Liver (tissue), 9 donors: ENCODE data around the gene HARBI1. TPM values are rescaled to one million over a fixed set of nuclear protein-coding genes. Genes with fewer than 3 reads are reported as not detected.

ENCODE experiments used
- DNase-seq: peaks from one replicate; pipeline ENCODE4 v3.0.0-alpha.2; 2017; ENCODE audit warnings: low spot score
- H3K27ac ChIP-seq, 2 donors: one replicate each; pipeline ENCODE4 v1.7.0; 2013; ENCODE audit warnings: inconsistent platforms in 2 of 2, low read length in 2 of 2, control low read depth in 1 of 2, low read depth in 1 of 2, mild to moderate bottlenecking in 1 of 2
- H3K27me3 ChIP-seq, 4 donors: one replicate each; pipeline versions ENCODE4 v1.6.1 to v1.7.0; 2013; ENCODE audit warnings: low read length in 3 of 4, inconsistent platforms in 1 of 4, mild to moderate bottlenecking in 1 of 4, moderate library complexity in 1 of 4; ENCODE audit not compliant: control insufficient read depth in 4 of 4, insufficient read depth in 4 of 4
- H3K36me3 ChIP-seq, 4 donors: one replicate each; pipeline versions ENCODE4 v1.6.1 to v1.7.0; 2013; ENCODE audit warnings: low read length in 3 of 4, mild to moderate bottlenecking in 3 of 4, low read depth in 1 of 4, moderate library complexity in 1 of 4; ENCODE audit not compliant: control insufficient read depth in 4 of 4, insufficient read depth in 3 of 4
- H3K4me1 ChIP-seq, 4 donors: one replicate each; pipeline versions ENCODE4 v1.6.1 to v1.7.0; 2013; ENCODE audit warnings: low read length in 3 of 4, mild to moderate bottlenecking in 3 of 4, moderate library complexity in 1 of 4; ENCODE audit not compliant: control insufficient read depth in 4 of 4, insufficient read depth in 4 of 4
- H3K4me3 ChIP-seq, 3 donors: one replicate each; pipeline versions ENCODE4 v1.6.1 to v1.7.0; 2013; ENCODE audit warnings: low read length in 3 of 3, control low read depth in 1 of 3, low read depth in 1 of 3, mild to moderate bottlenecking in 1 of 3
- H3K9ac ChIP-seq, 2 donors: one replicate each; pipeline ENCODE4 v1.7.0; 2013; ENCODE audit warnings: low read length in 2 of 2, mild to moderate bottlenecking in 2 of 2, moderate library complexity in 2 of 2, control low read depth in 1 of 2, low read depth in 1 of 2
- H3K9me3 ChIP-seq, 4 donors: one replicate each; pipeline versions ENCODE4 v1.6.1 to v1.7.0; 2013; ENCODE audit warnings: low read length in 3 of 4; ENCODE audit not compliant: control insufficient read depth in 4 of 4
- ATF3 ChIP-seq: IDR thresholded peaks from 2 replicates; pipeline ENCODE4 v1.6.1; 2016; ENCODE audit warnings: antibody characterized with exemption
- CTCF ChIP-seq: fragments of 150-350 bp; IDR thresholded peaks from 2 replicates; pipeline ENCODE4 v1.5.1; 2017; ENCODE audit warnings: improper control_type of control experiment, low read depth, low read length; ENCODE audit not compliant: missing input control
- FOXA2 ChIP-seq: IDR thresholded peaks from 2 replicates; pipeline ENCODE4 v1.6.1; 2016; ENCODE audit warnings: antibody characterized with exemption
- GABPA ChIP-seq, 2 donors: IDR thresholded peaks in 1 of 2; conservative IDR thresholded peaks in 1 of 2; 2 replicates each; pipeline ENCODE4 v1.6.1; 2016; ENCODE audit warnings: antibody characterized with exemption in 2 of 2, mild to moderate bottlenecking in 1 of 2, moderate library complexity in 1 of 2
- HNF4A ChIP-seq, 2 donors: conservative IDR thresholded peaks; 2 replicates each; pipeline ENCODE4 v1.6.1; 2016; ENCODE audit warnings: antibody characterized with exemption in 2 of 2, mild to moderate bottlenecking in 2 of 2
- JUND ChIP-seq, 2 donors: IDR thresholded peaks; 2 replicates each; pipeline ENCODE4 v1.6.1; 2016; ENCODE audit warnings: antibody characterized with exemption in 2 of 2
- MAX ChIP-seq: IDR thresholded peaks from 2 replicates; pipeline ENCODE4 v1.6.1; 2016; ENCODE audit warnings: antibody characterized with exemption
- NR2F2 ChIP-seq: IDR thresholded peaks from 2 replicates; pipeline ENCODE4 v1.6.1; 2016; ENCODE audit warnings: antibody characterized with exemption
- RAD21 ChIP-seq, 2 donors: IDR thresholded peaks; 2 replicates each; pipeline ENCODE4 v1.6.1; 2016; ENCODE audit warnings: antibody characterized with exemption in 2 of 2, mild to moderate bottlenecking in 2 of 2
- REST ChIP-seq: IDR thresholded peaks from 2 replicates; pipeline ENCODE4 v1.6.1; 2016; ENCODE audit warnings: antibody characterized with exemption, mild to moderate bottlenecking
- SP1 ChIP-seq: IDR thresholded peaks from 2 replicates; pipeline ENCODE4 v1.6.1; 2018; ENCODE audit warnings: antibody characterized with exemption, mild to moderate bottlenecking
- YY1 ChIP-seq: IDR thresholded peaks from 2 replicates; pipeline ENCODE4 v1.6.1; 2016; ENCODE audit warnings: antibody characterized with exemption, mild to moderate bottlenecking
- ZBTB33 ChIP-seq: IDR thresholded peaks from 2 replicates; pipeline ENCODE4 v1.6.1; 2016; ENCODE audit warnings: antibody characterized with exemption
- WGBS: extraction: QIAGEN DNeasy Blood & Tissue Kit; methylation state at CpG from one replicate; pipeline ENCODE4 v1.1.7; 2013; 5-methylcytosine and 5-hydroxymethylcytosine counted together
- polyA plus RNA-seq, 2 donors: library from polyadenylated mRNA; stranded (reverse) in 1 of 2; unstranded in 1 of 2; fragments of 200-250 nt in 1 of 2; fragments of >200 nt in 1 of 2; fragmentation: Nextera tagmentation in 1 of 2; extraction: Ambion mirVana in 1 of 2; gene quantifications; one replicate each; pipeline versions ENCODE4 v1.2.1 to v1.2.3, GENCODE V29; 2013 to 2015
- total RNA-seq, 2 donors: library from RNA; depleted of rRNA; stranded (reverse); fragments of >200 nt; gene quantifications; one replicate each; pipeline ENCODE4 v1.2.3, GENCODE V29; 2014
- donor health status: healthy.
- donor health status: healthy.
- donor health status: healthy.
- donor health status: healthy.
- donor health status: healthy.

Gene HARBI1
- total and polyA plus RNA-seq, 4 donors: 2.5 to 5.9 (median 3.3) TPM

GRCh38 chr11:46562527-46562926 lies 54.5 kb downstream of the HARBI1 start:
- Histone ChIP-seq H3K9me3 (no peaks in the 10 kb centered on the region), H3K36me3 (no peaks in the 10 kb centered on the region), H3K27ac (no peak overlapping the region), H3K4me3 (no peak overlapping the region), H3K4me1 (peaks cover 6 to 13% (median 7%) of the 10 kb centered on the region in 4 donors), H3K27me3 (no peaks in the 10 kb centered on the region), H3K9ac (no peak overlapping the region)
- TF ChIP-seq JUND (IDR thresholded peaks at IDR 0.05): no peak
- TF ChIP-seq FOXA2: no peak
- TF ChIP-seq HNF4A (conservative IDR thresholded peaks at IDR 0.05): no peak
- TF ChIP-seq ZBTB33: no peak
- no peak for TF ChIP-seq YY1
- TF ChIP-seq ATF3: no peak
- WGBS: 96% methylated on average over 5 of the region's 5 CpGs
- DNase-seq: no peak

GRCh38 chr11:46560300-46560991 lies 56.6 kb downstream of the HARBI1 start:
- peak overlapping the region; percentile 79 to 86 for H3K27ac ChIP-seq
- no peak for DNase-seq
- H3K27me3 ChIP-seq: no peaks in the 10 kb centered on the region
- H3K4me3 ChIP-seq: peak overlapping the region; percentile 52 to 62 (median 53)
- no peaks in the 10 kb centered on the region for H3K36me3 ChIP-seq
- H3K9ac ChIP-seq: peak overlapping the region; percentile 75 to 96
- under 1% methylated on average over 6 of the region's 6 CpGs for WGBS
- peaks cover 6 to 13% (median 8%) of the 10 kb centered on the region in 4 donors for H3K4me1 ChIP-seq
- no peak for TF ChIP-seq YY1
- peak in 1 of 2 donors; percentile 19 for TF ChIP-seq GABPA (IDR thresholded peaks at IDR 0.05 in 1 of 2, conservative IDR thresholded peaks at IDR 0.05 in 1 of 2)
- H3K9me3 ChIP-seq: no peaks in the 10 kb centered on the region

GRCh38 chr11:46559815-46560214 lies 57.2 kb downstream of the HARBI1 start:
- Histone ChIP-seq H3K4me3 (peak overlapping the region in 1 of 3 donors; percentile 52), H3K36me3 (no peaks in the 10 kb centered on the region), H3K9me3 (no peaks in the 10 kb centered on the region), H3K9ac (peak overlapping the region; percentile 75 to 96), H3K27me3 (no peaks in the 10 kb centered on the region), H3K27ac (peak overlapping the region; percentile 79 to 86), H3K4me1 (peaks cover 8 to 19% (median 10%) of the 10 kb centered on the region in 4 donors)
- TF ChIP-seq HNF4A (conservative IDR thresholded peaks at IDR 0.05) (no peak), FOXA2 (no peak)
- no peak for DNase-seq
- 71% methylated on average over 1 of the region's 1 CpG for WGBS

- Histone ChIP-seq H3K27me3 (no peaks in the 10 kb centered on the region), H3K27ac (no peak overlapping the region), H3K9me3 (no peaks in the 10 kb centered on the region), H3K9ac (no peak overlapping the region), H3K36me3 (no peaks in the 10 kb centered on the region), H3K4me1 (peaks cover 15 to 33% (median 23%) of the 10 kb centered on the region in 4 donors), H3K4me3 (no peak overlapping the region)
- WGBS: 82% methylated on average over 7 of the region's 7 CpGs
- DNase-seq: no peak
- TF ChIP-seq RAD21 (IDR thresholded peaks at IDR 0.05): no peak
- TF ChIP-seq MAX: no peak
- no peak for TF ChIP-seq SP1
- TF ChIP-seq YY1: no peak
- TF ChIP-seq ATF3: no peak
- no peak for TF ChIP-seq REST
- TF ChIP-seq HNF4A (conservative IDR thresholded peaks at IDR 0.05): no peak
- no peak for TF ChIP-seq NR2F2
- TF ChIP-seq GABPA (IDR thresholded peaks at IDR 0.05 in 1 of 2, conservative IDR thresholded peaks at IDR 0.05 in 1 of 2): no peak
- TF ChIP-seq CTCF: no peak
Observed at GRCh38 chr11:46557684-46558151, 59.3 kb downstream of the HARBI1 start.
